ENCODE data around the gene LHPP. TPM values are rescaled to one million over a fixed set of nuclear protein-coding genes. Genes with fewer than 3 reads are reported as not detected.

LHPP gene
- total RNA-seq, 2 experiments from 2014 or later = 17.7 TPM

- H3K27me3 Mint-ChIP-seq (ENCODE audit: low read depth) = no peaks in the 10 kb centered on the region
- H3K27ac Mint-ChIP-seq = no peak overlapping the region
- H3K36me3 Mint-ChIP-seq (ENCODE audit: low read depth) = peaks cover 2% of the 10 kb centered on the region
- CTCF ChIA-PET = interaction anchor here (1.3 to 1.6 kb wide), 3 partner anchors 74 to 128 kb away, joined by 3 to 5 read pairs (median 4); no protein-coding TSS in a partner anchor
- H3K9me3 Mint-ChIP-seq = no peaks in the 10 kb centered on the region
- H3K4me3 Mint-ChIP-seq = no peak overlapping the region
- DNase-seq = peak; percentile 28
- H3K4me1 Mint-ChIP-seq (ENCODE audit: low read depth) = peaks cover 33% of the 10 kb centered on the region
- intact Hi-C loops (cut with micrococcal nuclease) = no loop called here
Measured at GRCh38 chr10:124612611-124613498, 151.2 kb downstream of the LHPP start.

- peak; percentile 70 for DNase-seq
- H3K4me3 Mint-ChIP-seq = no peak overlapping the region
- no peaks in the 10 kb centered on the region for H3K9me3 Mint-ChIP-seq
- intact Hi-C loops (cut with micrococcal nuclease) = loop anchor here (2.0 kb wide), 1 partner anchor 75 kb away; no protein-coding TSS in a partner anchor
- CTCF ChIA-PET = interaction anchor here (0.5 to 1.0 kb wide), 3 partner anchors 50 to 178 kb away, joined by 3 to 12 read pairs (median 4); no protein-coding TSS in a partner anchor
- peaks cover 2% of the 10 kb centered on the region for H3K36me3 Mint-ChIP-seq (ENCODE audit: low read depth)
- H3K4me1 Mint-ChIP-seq (ENCODE audit: low read depth) = peaks cover 40% of the 10 kb centered on the region
- H3K27ac Mint-ChIP-seq = no peak overlapping the region
- no peaks in the 10 kb centered on the region for H3K27me3 Mint-ChIP-seq (ENCODE audit: low read depth)
Measured at GRCh38 chr10:124614003-124614659, 152.5 kb downstream of the LHPP start.

GRCh38 chr10:124615259-124615658 lies 153.6 kb downstream of the LHPP start:
- H3K4me1 Mint-ChIP-seq (ENCODE audit: low read depth) = peaks cover 46% of the 10 kb centered on the region
- DNase-seq = no peak
- no peak overlapping the region for H3K27ac Mint-ChIP-seq
- intact Hi-C loops (cut with micrococcal nuclease) = loop anchor here (2.0 kb wide), 1 partner anchor 74 kb away; no protein-coding TSS in a partner anchor
- H3K27me3 Mint-ChIP-seq (ENCODE audit: low read depth) = no peaks in the 10 kb centered on the region
- CTCF ChIA-PET = no interaction called here
- H3K4me3 Mint-ChIP-seq = no peak overlapping the region
- H3K36me3 Mint-ChIP-seq (ENCODE audit: low read depth) = peaks cover 2% of the 10 kb centered on the region
- no peaks in the 10 kb centered on the region for H3K9me3 Mint-ChIP-seq

- DNase-seq = no peak
- Mint-ChIP-seq H3K4me1 (ENCODE audit: low read depth) (peaks cover 42% of the 10 kb centered on the region), H3K9me3 (no peaks in the 10 kb centered on the region), H3K4me3 (no peak overlapping the region), H3K36me3 (ENCODE audit: low read depth) (peaks cover 2% of the 10 kb centered on the region), H3K27me3 (ENCODE audit: low read depth) (no peaks in the 10 kb centered on the region), H3K27ac (no peak overlapping the region)
- CTCF ChIA-PET = no interaction called here
- intact Hi-C loops (cut with micrococcal nuclease) = no loop called here
Measured at GRCh38 chr10:124616040-124616835, 154.6 kb downstream of the LHPP start.

- Mint-ChIP-seq H3K4me3 (no peak overlapping the region), H3K9me3 (no peaks in the 10 kb centered on the region), H3K27me3 (ENCODE audit: low read depth) (no peaks in the 10 kb centered on the region), H3K4me1 (ENCODE audit: low read depth) (peaks cover 37% of the 10 kb centered on the region), H3K27ac (no peak overlapping the region), H3K36me3 (ENCODE audit: low read depth) (peaks cover 2% of the 10 kb centered on the region)
- CTCF ChIA-PET = no interaction called here
- intact Hi-C loops (cut with micrococcal nuclease) = no loop called here
- DNase-seq = no peak
Measured at GRCh38 chr10:124616836-124617130, 155.2 kb downstream of the LHPP start.

- H3K4me3 Mint-ChIP-seq = no peak overlapping the region
Measured at GRCh38 chr10:124618470-124619073, 156.9 kb downstream of the LHPP start.

GRCh38 chr10:124619195-124619594 lies 157.6 kb downstream of the LHPP start:
- Mint-ChIP-seq H3K4me1 (ENCODE audit: low read depth) (peaks cover 22% of the 10 kb centered on the region), H3K36me3 (ENCODE audit: low read depth) (peaks cover 2% of the 10 kb centered on the region), H3K4me3 (no peak overlapping the region), H3K27me3 (ENCODE audit: low read depth) (no peaks in the 10 kb centered on the region), H3K27ac (no peak overlapping the region), H3K9me3 (no peaks in the 10 kb centered on the region)
- no peak for DNase-seq
- CTCF ChIA-PET = interaction anchor here (0.8 kb wide), 1 partner anchor 13 kb away, joined by 3 read pairs; no protein-coding TSS in a partner anchor
- intact Hi-C loops (cut with micrococcal nuclease) = no loop called here

More at GRCh38 chr10:124618470-124619073, 156.9 kb downstream of the LHPP start:
- peaks cover 28% of the 10 kb centered on the region for H3K4me1 Mint-ChIP-seq (ENCODE audit: low read depth)
- no peak for DNase-seq
- H3K27ac Mint-ChIP-seq = no peak overlapping the region
- intact Hi-C loops (cut with micrococcal nuclease) = no loop called here
- CTCF ChIA-PET = interaction anchor here (0.8 kb wide), 1 partner anchor 14 kb away, joined by 3 read pairs; no protein-coding TSS in a partner anchor
- H3K27me3 Mint-ChIP-seq (ENCODE audit: low read depth) = no peaks in the 10 kb centered on the region
- H3K36me3 Mint-ChIP-seq (ENCODE audit: low read depth) = peaks cover 2% of the 10 kb centered on the region
- no peaks in the 10 kb centered on the region for H3K9me3 Mint-ChIP-seq

GRCh38 chr10:124619802-124620490 lies 158.3 kb downstream of the LHPP start:
- DNase-seq = no peak
- no peaks in the 10 kb centered on the region for H3K27me3 Mint-ChIP-seq (ENCODE audit: low read depth)
- peaks cover 2% of the 10 kb centered on the region for H3K36me3 Mint-ChIP-seq (ENCODE audit: low read depth)
- intact Hi-C loops (cut with micrococcal nuclease) = no loop called here
- no peaks in the 10 kb centered on the region for H3K9me3 Mint-ChIP-seq
- no peak overlapping the region for H3K27ac Mint-ChIP-seq
- peaks cover 20% of the 10 kb centered on the region for H3K4me1 Mint-ChIP-seq (ENCODE audit: low read depth)
- CTCF ChIA-PET = no interaction called here
- H3K4me3 Mint-ChIP-seq = no peak overlapping the region

- DNase-seq = no peak
Measured at GRCh38 chr10:124621637-124622036, 160.0 kb downstream of the LHPP start.

GRCh38 chr10:124622158-124622557 lies 160.5 kb downstream of the LHPP start:
- H3K36me3 Mint-ChIP-seq (ENCODE audit: low read depth) = no peaks in the 10 kb centered on the region
- no peaks in the 10 kb centered on the region for H3K27me3 Mint-ChIP-seq (ENCODE audit: low read depth)
- H3K27ac Mint-ChIP-seq = no peak overlapping the region
- H3K4me3 Mint-ChIP-seq = no peak overlapping the region
- intact Hi-C loops (cut with micrococcal nuclease) = no loop called here
- H3K9me3 Mint-ChIP-seq = no peaks in the 10 kb centered on the region
- H3K4me1 Mint-ChIP-seq (ENCODE audit: low read depth) = peaks cover 31% of the 10 kb centered on the region
- CTCF ChIA-PET = interaction anchor here (0.6 kb wide), 1 partner anchor 26 kb away, joined by 3 read pairs; no protein-coding TSS in a partner anchor
- DNase-seq = no peak

More at GRCh38 chr10:124621637-124622036, 160.0 kb downstream of the LHPP start:
- intact Hi-C loops (cut with micrococcal nuclease) = no loop called here
- H3K27ac Mint-ChIP-seq = no peak overlapping the region
- H3K4me3 Mint-ChIP-seq = no peak overlapping the region
- H3K4me1 Mint-ChIP-seq (ENCODE audit: low read depth) = peaks cover 26% of the 10 kb centered on the region
- no peaks in the 10 kb centered on the region for H3K9me3 Mint-ChIP-seq
- no peaks in the 10 kb centered on the region for H3K27me3 Mint-ChIP-seq (ENCODE audit: low read depth)
- H3K36me3 Mint-ChIP-seq (ENCODE audit: low read depth) = peaks cover 2% of the 10 kb centered on the region
- CTCF ChIA-PET = interaction anchor here (0.6 kb wide), 1 partner anchor 26 kb away, joined by 3 read pairs; no protein-coding TSS in a partner anchor

- H3K27ac Mint-ChIP-seq = no peak overlapping the region
- peaks cover 37% of the 10 kb centered on the region for H3K4me1 Mint-ChIP-seq (ENCODE audit: low read depth)
- CTCF ChIA-PET = no interaction called here
- H3K36me3 Mint-ChIP-seq (ENCODE audit: low read depth) = no peaks in the 10 kb centered on the region
- H3K27me3 Mint-ChIP-seq (ENCODE audit: low read depth) = no peaks in the 10 kb centered on the region
- DNase-seq = no peak
- no peak overlapping the region for H3K4me3 Mint-ChIP-seq
- intact Hi-C loops (cut with micrococcal nuclease) = no loop called here
- no peaks in the 10 kb centered on the region for H3K9me3 Mint-ChIP-seq
Measured at GRCh38 chr10:124622866-124623536, 161.4 kb downstream of the LHPP start.
